GM18502 (cell line): ENCODE results near the gene CERS4.

Source experiments
- ATAC-seq: cut with Tn5 transposase; IDR thresholded peaks from one replicate; pipeline ENCODE4 v1.9.1; 2021; ENCODE audit warnings: mild to moderate bottlenecking; ENCODE audit not compliant: unreplicated experiment, poor library complexity

Gene CERS4

GRCh38 chr19:8311461-8312260 is 102.5 kb downstream of the CERS4 start:
- ATAC-seq: no peak
